ENCODE measurements around the gene KMT2D. TPM values are rescaled to one million over a fixed set of nuclear protein-coding genes. Genes with fewer than 3 reads are reported as not detected.

KMT2D gene
- total RNA-seq, 1 donor from 2014 or later: 26.1 TPM

GRCh38 chr12:49037111-49037946 is 23.3 kb downstream of the KMT2D start:
- Histone ChIP-seq H3K36me3 (ENCODE audit: control insufficient read depth in 3 of 3, insufficient read depth in 3 of 3, low read length in 3 of 3) (peaks cover 83 to 88% (median 85%) of the 10 kb centered on the region in 3 donors), H3K9ac (ENCODE audit: low read depth in 1 of 3, low read length in 3 of 3) (no peak overlapping the region), H3K9me3 (ENCODE audit: control insufficient read depth in 3 of 3, low read length in 3 of 3) (no peaks in the 10 kb centered on the region), H3K27me3 (ENCODE audit: control insufficient read depth in 3 of 3, insufficient read depth in 3 of 3, low read length in 3 of 3) (no peaks in the 10 kb centered on the region), H3K27ac (ENCODE audit: low read depth, low read length) (no peak overlapping the region), H3K4me3 (ENCODE audit: low read length in 3 of 3) (no peak overlapping the region), H3K4me1 (ENCODE audit: control insufficient read depth in 3 of 3, insufficient read depth in 3 of 3, low read length in 3 of 3) (no peaks in the 10 kb centered on the region)

GRCh38 chr12:49036029-49036428 is 24.6 kb downstream of the KMT2D start:
- Histone ChIP-seq H3K27ac (ENCODE audit: low read depth, low read length) (no peak overlapping the region), H3K9ac (ENCODE audit: low read depth in 1 of 3, low read length in 3 of 3) (no peak overlapping the region), H3K4me3 (ENCODE audit: low read length in 3 of 3) (no peak overlapping the region), H3K4me1 (ENCODE audit: control insufficient read depth in 3 of 3, insufficient read depth in 3 of 3, low read length in 3 of 3) (no peaks in the 10 kb centered on the region), H3K36me3 (ENCODE audit: control insufficient read depth in 3 of 3, insufficient read depth in 3 of 3, low read length in 3 of 3) (peaks cover 81 to 88% (median 82%) of the 10 kb centered on the region in 3 donors), H3K27me3 (ENCODE audit: control insufficient read depth in 3 of 3, insufficient read depth in 3 of 3, low read length in 3 of 3) (no peaks in the 10 kb centered on the region), H3K9me3 (ENCODE audit: control insufficient read depth in 3 of 3, low read length in 3 of 3) (no peaks in the 10 kb centered on the region)

- Histone ChIP-seq H3K9me3 (ENCODE audit: control insufficient read depth in 3 of 3, low read length in 3 of 3) (no peaks in the 10 kb centered on the region), H3K9ac (ENCODE audit: low read depth in 1 of 3, low read length in 3 of 3) (no peak overlapping the region), H3K4me3 (ENCODE audit: low read length in 3 of 3) (no peak overlapping the region), H3K4me1 (ENCODE audit: control insufficient read depth in 3 of 3, insufficient read depth in 3 of 3, low read length in 3 of 3) (no peaks in the 10 kb centered on the region), H3K27me3 (ENCODE audit: control insufficient read depth in 3 of 3, insufficient read depth in 3 of 3, low read length in 3 of 3) (no peaks in the 10 kb centered on the region), H3K36me3 (ENCODE audit: control insufficient read depth in 3 of 3, insufficient read depth in 3 of 3, low read length in 3 of 3) (peaks cover 72 to 78% (median 74%) of the 10 kb centered on the region in 3 donors), H3K27ac (ENCODE audit: low read depth, low read length) (no peak overlapping the region)
Measured at GRCh38 chr12:49034286-49034622, 26.3 kb downstream of the KMT2D start.

GRCh38 chr12:49033611-49034285 is 26.8 kb downstream of the KMT2D start:
- Histone ChIP-seq H3K27ac (ENCODE audit: low read depth, low read length) (no peak overlapping the region), H3K9ac (ENCODE audit: low read depth in 1 of 3, low read length in 3 of 3) (no peak overlapping the region), H3K4me1 (ENCODE audit: control insufficient read depth in 3 of 3, insufficient read depth in 3 of 3, low read length in 3 of 3) (no peaks in the 10 kb centered on the region), H3K36me3 (ENCODE audit: control insufficient read depth in 3 of 3, insufficient read depth in 3 of 3, low read length in 3 of 3) (peaks cover 72 to 78% (median 74%) of the 10 kb centered on the region in 3 donors), H3K27me3 (ENCODE audit: control insufficient read depth in 3 of 3, insufficient read depth in 3 of 3, low read length in 3 of 3) (no peaks in the 10 kb centered on the region), H3K9me3 (ENCODE audit: control insufficient read depth in 3 of 3, low read length in 3 of 3) (no peaks in the 10 kb centered on the region), H3K4me3 (ENCODE audit: low read length in 3 of 3) (no peak overlapping the region)

- no peaks in the 10 kb centered on the region for H3K27me3 ChIP-seq (ENCODE audit: control insufficient read depth in 3 of 3, insufficient read depth in 3 of 3, low read length in 3 of 3)
- no peak overlapping the region for H3K9ac ChIP-seq (ENCODE audit: low read depth in 1 of 3, low read length in 3 of 3)
- peaks cover 72 to 78% (median 75%) of the 10 kb centered on the region in 3 donors for H3K36me3 ChIP-seq (ENCODE audit: control insufficient read depth in 3 of 3, insufficient read depth in 3 of 3, low read length in 3 of 3)
- no peaks in the 10 kb centered on the region for H3K9me3 ChIP-seq (ENCODE audit: control insufficient read depth in 3 of 3, low read length in 3 of 3)
- no peak overlapping the region for H3K27ac ChIP-seq (ENCODE audit: low read depth, low read length)
- H3K4me1 ChIP-seq (ENCODE audit: control insufficient read depth in 3 of 3, insufficient read depth in 3 of 3, low read length in 3 of 3): no peaks in the 10 kb centered on the region
- no peak overlapping the region for H3K4me3 ChIP-seq (ENCODE audit: low read length in 3 of 3)
Measured at GRCh38 chr12:49032679-49033447, 27.7 kb downstream of the KMT2D start.

- Histone ChIP-seq H3K36me3 (ENCODE audit: control insufficient read depth in 3 of 3, insufficient read depth in 3 of 3, low read length in 3 of 3) (peaks cover 72 to 78% (median 75%) of the 10 kb centered on the region in 3 donors), H3K9ac (ENCODE audit: low read depth in 1 of 3, low read length in 3 of 3) (no peak overlapping the region), H3K4me3 (ENCODE audit: low read length in 3 of 3) (no peak overlapping the region), H3K27ac (ENCODE audit: low read depth, low read length) (no peak overlapping the region), H3K9me3 (ENCODE audit: control insufficient read depth in 3 of 3, low read length in 3 of 3) (no peaks in the 10 kb centered on the region), H3K4me1 (ENCODE audit: control insufficient read depth in 3 of 3, insufficient read depth in 3 of 3, low read length in 3 of 3) (no peaks in the 10 kb centered on the region), H3K27me3 (ENCODE audit: control insufficient read depth in 3 of 3, insufficient read depth in 3 of 3, low read length in 3 of 3) (no peaks in the 10 kb centered on the region)
Measured at GRCh38 chr12:49032276-49032675, 28.3 kb downstream of the KMT2D start.

- Histone ChIP-seq H3K36me3 (ENCODE audit: control insufficient read depth in 3 of 3, insufficient read depth in 3 of 3, low read length in 3 of 3) (peaks cover 72 to 78% (median 75%) of the 10 kb centered on the region in 3 donors), H3K4me1 (ENCODE audit: control insufficient read depth in 3 of 3, insufficient read depth in 3 of 3, low read length in 3 of 3) (no peaks in the 10 kb centered on the region), H3K4me3 (ENCODE audit: low read length in 3 of 3) (no peak overlapping the region), H3K9me3 (ENCODE audit: control insufficient read depth in 3 of 3, low read length in 3 of 3) (no peaks in the 10 kb centered on the region), H3K27ac (ENCODE audit: low read depth, low read length) (no peak overlapping the region), H3K27me3 (ENCODE audit: control insufficient read depth in 3 of 3, insufficient read depth in 3 of 3, low read length in 3 of 3) (no peaks in the 10 kb centered on the region), H3K9ac (ENCODE audit: low read depth in 1 of 3, low read length in 3 of 3) (no peak overlapping the region)
Measured at GRCh38 chr12:49031573-49032161, 28.9 kb downstream of the KMT2D start.

GRCh38 chr12:49030714-49031572 is 29.7 kb downstream of the KMT2D start:
- Histone ChIP-seq H3K4me1 (ENCODE audit: control insufficient read depth in 3 of 3, insufficient read depth in 3 of 3, low read length in 3 of 3) (no peaks in the 10 kb centered on the region), H3K36me3 (ENCODE audit: control insufficient read depth in 3 of 3, insufficient read depth in 3 of 3, low read length in 3 of 3) (peaks cover 77 to 80% (median 80%) of the 10 kb centered on the region in 3 donors), H3K27ac (ENCODE audit: low read depth, low read length) (no peak overlapping the region), H3K9ac (ENCODE audit: low read depth in 1 of 3, low read length in 3 of 3) (peak overlapping the region in 1 of 3 donors; percentile 14), H3K9me3 (ENCODE audit: control insufficient read depth in 3 of 3, low read length in 3 of 3) (no peaks in the 10 kb centered on the region), H3K27me3 (ENCODE audit: control insufficient read depth in 3 of 3, insufficient read depth in 3 of 3, low read length in 3 of 3) (no peaks in the 10 kb centered on the region), H3K4me3 (ENCODE audit: low read length in 3 of 3) (no peak overlapping the region)

GRCh38 chr12:49030119-49030518 is 30.5 kb downstream of the KMT2D start:
- no peak overlapping the region for H3K27ac ChIP-seq (ENCODE audit: low read depth, low read length)
- H3K4me1 ChIP-seq (ENCODE audit: control insufficient read depth in 3 of 3, insufficient read depth in 3 of 3, low read length in 3 of 3): no peaks in the 10 kb centered on the region
- no peaks in the 10 kb centered on the region for H3K9me3 ChIP-seq (ENCODE audit: control insufficient read depth in 3 of 3, low read length in 3 of 3)
- no peaks in the 10 kb centered on the region for H3K27me3 ChIP-seq (ENCODE audit: control insufficient read depth in 3 of 3, insufficient read depth in 3 of 3, low read length in 3 of 3)
- no peak overlapping the region for H3K4me3 ChIP-seq (ENCODE audit: low read length in 3 of 3)
- peaks cover 82 to 84% (median 83%) of the 10 kb centered on the region in 3 donors for H3K36me3 ChIP-seq (ENCODE audit: control insufficient read depth in 3 of 3, insufficient read depth in 3 of 3, low read length in 3 of 3)
- H3K9ac ChIP-seq (ENCODE audit: low read depth in 1 of 3, low read length in 3 of 3): no peak overlapping the region

Measured in skeletal muscle tissue (tissue), 4 donors.